GM21381 (cell line): ENCODE measurements around the gene RGS3.

Source experiments
- ATAC-seq: cut with Tn5 transposase; IDR thresholded peaks from one replicate; pipeline ENCODE4 v1.9.1; 2021; ENCODE audit warnings: mild to moderate bottlenecking, moderate library complexity; ENCODE audit not compliant: unreplicated experiment

Gene RGS3

DNA sequence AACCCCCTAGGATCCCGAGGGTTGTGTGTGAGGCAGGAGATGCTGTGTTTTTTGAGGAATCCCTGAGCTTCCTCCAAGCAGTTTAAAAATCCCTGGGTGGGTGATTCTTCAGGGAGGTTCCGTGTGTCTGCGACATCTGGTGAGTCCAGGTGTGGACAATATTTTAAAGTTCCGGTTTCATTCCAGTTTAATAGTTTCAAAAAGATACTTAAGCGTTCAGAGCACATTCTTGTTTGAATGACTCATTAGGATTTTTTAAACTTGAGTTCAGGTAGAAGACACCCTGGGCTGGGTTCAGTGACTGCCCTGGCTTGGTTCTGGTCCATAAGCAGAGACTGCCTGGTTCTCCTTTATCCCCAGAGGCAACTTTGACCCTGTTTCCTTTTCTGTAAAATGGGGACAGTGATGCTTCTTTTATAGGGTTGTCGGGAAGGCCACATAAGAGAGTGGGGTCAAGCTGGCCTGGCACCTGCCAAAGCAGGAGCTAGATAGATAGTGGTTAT lies 119.2 kb downstream of the RGS3 start:
- no peak for ATAC-seq

GRCh38 chr9:113583511-113584427 lies 120.2 kb downstream of the RGS3 start:
- no peak for ATAC-seq

DNA sequence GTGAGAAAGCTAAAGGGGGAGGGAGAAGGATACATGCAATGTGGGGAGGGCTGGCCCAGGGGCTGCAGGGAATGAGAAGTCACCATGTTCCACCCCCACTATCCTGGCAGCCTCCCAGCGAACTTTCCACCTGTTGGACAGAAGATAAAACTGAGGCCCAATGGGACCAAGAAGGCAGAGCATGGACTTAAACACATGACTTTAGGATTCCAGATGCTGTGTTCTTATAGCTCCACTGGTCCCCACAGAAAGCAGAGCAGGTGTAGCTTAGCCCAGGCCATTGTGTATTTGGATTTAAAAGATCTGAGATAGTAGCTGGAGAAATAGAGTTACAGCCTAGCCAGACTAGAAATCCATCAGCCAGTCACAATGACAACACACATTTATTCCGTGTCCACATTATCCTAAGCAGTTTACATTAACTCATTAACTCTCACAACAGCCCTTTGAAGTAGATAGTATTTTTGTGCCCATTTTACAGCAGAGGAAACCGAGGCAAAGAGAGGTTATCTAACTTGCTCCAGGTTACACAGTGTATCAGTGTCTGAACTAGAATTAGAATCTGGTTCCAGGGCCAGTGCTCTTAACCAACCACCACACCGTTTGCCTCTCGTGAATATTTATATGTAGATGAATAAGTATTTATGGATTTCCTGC lies 121.0 kb downstream of the RGS3 start:
- no peak for ATAC-seq

- no peak for ATAC-seq
Measured at GRCh38 chr9:113585085-113585442, 121.5 kb downstream of the RGS3 start.

- ATAC-seq = no peak
Measured at GRCh38 chr9:113585555-113585954, 122.0 kb downstream of the RGS3 start.

DNA sequence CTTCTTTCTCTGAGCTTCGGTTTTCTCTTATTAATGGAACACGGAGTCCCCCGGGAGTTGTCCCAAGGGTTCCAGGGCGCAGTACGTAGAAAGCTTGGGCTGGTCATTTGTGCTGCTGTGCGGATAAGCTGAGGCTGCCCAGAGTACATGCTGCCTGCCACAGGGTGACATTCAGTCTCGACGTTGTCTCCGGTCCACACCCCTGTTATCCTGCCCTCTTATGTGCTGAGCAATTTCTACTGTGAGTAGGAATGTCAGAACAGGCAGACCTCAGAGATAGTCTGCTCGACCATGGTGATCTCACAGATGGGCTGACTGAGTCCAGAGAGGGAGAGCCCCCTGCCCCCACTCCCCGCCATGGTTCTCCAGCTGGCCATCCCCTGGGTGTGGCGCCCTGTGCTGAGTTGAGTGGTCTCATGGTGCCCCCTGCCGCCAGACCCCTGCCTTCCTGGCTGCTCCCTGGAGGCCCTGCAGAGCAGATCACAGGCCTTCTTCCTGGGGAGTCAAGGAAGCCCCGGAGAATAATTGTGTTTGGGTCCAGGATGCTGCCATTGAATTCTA lies 124.0 kb downstream of the RGS3 start:
- no peak for ATAC-seq

DNA sequence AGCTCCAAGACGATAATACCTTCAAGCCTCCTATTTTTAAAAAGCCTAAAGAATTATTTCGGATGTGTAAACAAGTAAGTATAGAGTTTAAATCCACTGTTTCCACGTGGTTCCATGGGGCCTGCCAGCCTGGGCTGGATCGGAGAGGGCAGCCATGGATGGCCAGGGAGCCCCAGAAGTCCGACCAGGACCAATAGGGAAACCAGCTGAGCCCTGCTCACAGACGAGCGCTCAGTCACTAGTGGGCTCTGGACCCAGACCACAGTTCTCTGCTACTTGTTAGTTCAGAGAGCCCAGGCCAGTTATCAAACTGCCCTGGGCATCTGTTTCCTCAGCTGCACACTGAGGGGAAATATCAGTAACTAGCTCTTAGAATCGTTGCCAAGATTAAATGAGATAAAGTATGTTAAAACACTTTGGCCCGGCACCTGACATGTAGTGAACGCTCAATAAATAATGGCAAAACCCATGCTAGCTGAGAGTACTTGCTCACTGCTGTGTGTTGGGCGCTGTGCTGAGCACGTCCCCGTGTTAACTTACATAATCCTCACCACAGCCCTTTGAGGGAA lies 124.8 kb downstream of the RGS3 start:
- ATAC-seq = no peak

GRCh38 chr9:113588936-113589335 lies 125.4 kb downstream of the RGS3 start:
- no peak for ATAC-seq

- ATAC-seq = no peak
Measured at GRCh38 chr9:113589407-113589806, 125.9 kb downstream of the RGS3 start.

DNA sequence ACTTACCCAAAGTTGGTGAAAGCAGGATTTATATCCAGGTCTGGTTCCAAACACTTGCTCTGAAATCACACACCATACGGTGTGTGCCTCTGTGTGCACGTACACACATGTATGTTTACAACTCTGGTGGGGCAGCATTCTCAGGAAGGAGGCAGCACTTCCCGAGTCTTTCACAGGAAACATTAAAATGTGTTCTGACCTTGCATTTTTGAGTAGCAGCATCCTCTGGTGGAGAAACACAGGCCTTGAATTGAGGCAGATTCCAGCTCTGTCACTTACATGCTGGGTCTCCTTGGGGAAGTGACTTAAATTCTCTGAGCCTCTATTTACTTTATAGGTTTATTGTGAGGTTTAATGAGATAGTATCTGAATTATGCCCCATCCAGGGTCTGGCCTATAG lies 126.4 kb downstream of the RGS3 start:
- ATAC-seq = no peak

GRCh38 chr9:113590389-113590788 lies 126.9 kb downstream of the RGS3 start:
- no peak for ATAC-seq

- ATAC-seq = peak; percentile 42
Measured at GRCh38 chr9:113590991-113591898, 127.7 kb downstream of the RGS3 start.

DNA sequence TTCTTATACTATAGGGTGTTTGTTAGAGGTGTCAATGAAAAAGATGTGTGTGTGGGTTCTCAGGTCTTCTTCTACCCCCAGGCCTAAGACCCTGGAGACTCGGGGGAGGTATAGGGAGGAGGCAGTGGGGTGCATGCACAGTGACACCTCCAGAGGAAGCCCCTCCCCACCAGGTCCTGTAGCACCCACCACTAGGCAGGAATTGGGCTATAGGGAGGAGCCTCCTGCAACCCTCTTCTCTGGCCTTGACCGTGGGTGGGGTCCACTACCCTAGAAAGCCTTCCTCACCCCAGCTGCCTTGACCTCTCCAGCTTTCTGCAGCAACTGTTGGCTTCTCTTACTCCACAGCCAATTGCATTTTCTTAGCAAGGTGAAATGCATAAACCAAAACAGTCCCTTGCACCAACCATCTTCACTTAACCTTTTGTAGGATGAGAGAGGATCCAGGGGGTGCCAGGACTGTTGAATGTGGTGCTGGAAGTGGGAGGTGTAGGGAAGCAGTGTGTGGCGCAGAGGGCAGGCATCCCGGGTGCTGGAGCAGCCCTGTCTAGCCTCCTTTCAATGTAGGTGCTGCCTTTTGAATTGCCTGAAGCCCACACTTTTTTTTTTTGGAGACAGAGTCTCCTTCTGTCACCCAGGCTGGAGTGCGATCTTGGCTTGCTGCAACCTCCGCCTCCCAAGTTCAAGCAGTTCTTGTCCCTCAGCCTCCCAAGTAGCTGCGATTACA lies 128.5 kb downstream of the RGS3 start:
- ATAC-seq = no peak

- ATAC-seq = no peak
Measured at GRCh38 chr9:113592876-113593575, 129.5 kb downstream of the RGS3 start.

DNA sequence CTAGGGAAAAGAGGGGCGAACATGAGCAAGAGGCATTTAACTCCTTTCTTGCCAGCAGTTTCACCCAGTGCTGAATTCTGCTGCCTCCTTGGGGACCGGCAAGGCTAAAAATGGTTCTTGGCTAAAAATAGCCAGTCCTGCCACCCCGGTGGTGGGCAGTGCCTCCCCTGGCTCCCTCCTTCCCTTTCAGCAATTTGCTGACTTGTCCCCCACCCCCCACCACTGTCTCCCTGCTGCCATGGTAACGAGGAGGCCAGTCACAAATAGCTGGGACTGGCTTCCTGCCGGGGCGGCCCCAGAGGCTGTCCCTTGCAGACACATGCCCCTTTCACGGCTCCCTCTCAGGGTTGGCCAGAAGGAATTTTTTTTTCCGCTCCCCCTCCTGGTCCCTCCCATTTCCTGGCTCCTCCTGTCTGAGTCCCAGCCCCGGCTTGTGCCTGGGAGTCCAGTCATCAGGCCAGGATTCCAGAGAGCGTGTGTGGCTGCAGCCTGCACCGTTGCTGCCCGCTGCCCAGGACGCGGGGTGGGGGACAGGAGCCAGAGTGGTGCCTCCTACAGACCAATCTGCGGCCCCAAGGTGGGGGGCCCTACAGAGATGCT lies 130.3 kb downstream of the RGS3 start:
- ATAC-seq = peak; percentile 64

GRCh38 chr9:113594484-113595299 lies 131.2 kb downstream of the RGS3 start:
- no peak for ATAC-seq

- ATAC-seq = no peak
Measured at GRCh38 chr9:113596616-113597320, 133.2 kb downstream of the RGS3 start.
